ENCODE measurements around the gene CHD6.

CHD6 gene

DNA sequence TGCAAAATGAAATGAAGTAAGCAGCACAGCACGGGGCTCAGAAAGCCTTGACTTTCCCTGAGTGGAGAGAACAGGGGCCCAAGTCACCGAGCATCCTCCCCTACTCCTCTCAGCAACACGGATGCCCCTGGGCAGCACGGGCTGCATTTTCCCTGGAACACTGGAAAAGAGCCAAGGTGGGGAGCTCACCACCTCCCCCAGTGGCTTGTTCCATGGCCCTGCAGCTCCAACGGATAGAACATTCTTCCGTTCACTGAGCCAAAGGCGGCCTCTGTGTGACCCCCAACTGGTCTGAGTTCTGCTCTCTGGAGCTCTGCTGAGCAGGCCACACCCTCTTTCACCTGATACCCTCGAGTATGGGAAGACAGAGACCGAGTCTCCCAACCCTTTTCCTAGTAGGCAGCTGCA, 230.7 kb downstream of the CHD6 start:
- DNase-seq: no peak

DNA sequence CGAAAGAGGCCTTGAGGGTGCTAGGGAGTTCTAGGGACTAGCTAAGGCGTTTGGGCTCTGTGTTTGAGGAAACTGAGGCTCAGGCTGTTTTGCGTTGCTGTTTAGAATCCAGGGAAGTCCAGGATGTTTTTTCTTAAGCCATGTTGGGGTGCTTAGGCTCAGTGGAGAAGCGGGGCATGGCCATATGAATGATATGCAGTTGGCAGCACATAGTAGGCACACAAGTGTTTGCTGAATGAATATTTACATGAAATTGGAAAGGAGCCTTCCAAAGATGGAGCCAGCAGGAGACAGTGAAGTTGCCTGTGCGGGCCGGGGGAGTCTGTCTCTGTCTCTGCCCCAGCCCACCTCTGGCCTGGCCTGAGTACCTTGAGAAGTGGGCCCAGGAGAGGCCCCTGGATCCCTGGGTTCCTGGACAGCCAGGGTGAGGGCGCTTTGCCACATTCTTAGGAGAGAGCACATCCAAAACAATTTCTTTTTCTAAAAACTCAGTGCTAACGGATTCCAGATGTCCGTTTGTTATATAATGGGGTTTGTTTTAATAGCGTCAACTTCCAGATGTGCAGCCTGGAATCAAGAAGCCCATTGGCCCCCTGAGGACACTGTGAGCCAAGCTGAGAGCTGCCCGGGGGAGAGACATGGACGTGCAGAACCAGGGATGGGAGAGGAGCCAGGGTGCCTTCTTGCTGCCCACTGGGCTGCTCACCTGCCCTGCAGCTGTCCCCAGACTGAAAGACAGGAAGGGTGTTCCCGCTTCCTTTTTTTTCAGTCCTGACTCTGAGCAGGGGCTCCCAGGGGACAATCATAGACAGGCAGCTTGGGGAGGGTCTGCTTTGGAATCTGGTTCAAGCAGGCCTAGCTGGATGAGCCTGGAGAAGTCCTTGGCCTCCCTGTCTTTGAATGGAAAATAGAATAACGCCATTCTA, 231.4 kb downstream of the CHD6 start:
- DNase-seq: no peak

DNA sequence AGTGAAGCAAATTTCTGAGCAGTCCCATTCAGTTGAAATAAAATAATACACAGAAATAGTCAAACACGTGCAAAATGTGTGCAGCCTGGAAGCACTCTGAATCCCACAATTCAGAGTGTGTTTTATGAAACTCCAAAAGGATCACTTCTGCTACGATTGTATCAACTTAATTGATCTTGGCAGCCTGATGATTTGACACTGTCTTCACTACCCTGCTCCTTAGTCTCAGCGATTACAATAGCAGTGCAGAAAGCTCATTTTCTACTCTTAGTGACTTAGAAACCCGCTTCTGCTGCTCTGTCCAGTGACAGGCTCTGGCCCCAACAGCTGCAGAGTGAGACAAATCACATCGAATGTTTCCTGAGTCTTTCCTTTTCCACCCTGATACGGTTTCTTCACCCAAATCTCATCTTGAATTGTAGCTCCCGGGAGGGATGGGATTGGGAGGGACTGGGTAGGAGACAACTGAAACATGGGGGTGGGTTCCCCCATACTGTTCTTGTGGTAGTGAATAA, 235.3 kb downstream of the CHD6 start:
- no peak for DNase-seq

DNA sequence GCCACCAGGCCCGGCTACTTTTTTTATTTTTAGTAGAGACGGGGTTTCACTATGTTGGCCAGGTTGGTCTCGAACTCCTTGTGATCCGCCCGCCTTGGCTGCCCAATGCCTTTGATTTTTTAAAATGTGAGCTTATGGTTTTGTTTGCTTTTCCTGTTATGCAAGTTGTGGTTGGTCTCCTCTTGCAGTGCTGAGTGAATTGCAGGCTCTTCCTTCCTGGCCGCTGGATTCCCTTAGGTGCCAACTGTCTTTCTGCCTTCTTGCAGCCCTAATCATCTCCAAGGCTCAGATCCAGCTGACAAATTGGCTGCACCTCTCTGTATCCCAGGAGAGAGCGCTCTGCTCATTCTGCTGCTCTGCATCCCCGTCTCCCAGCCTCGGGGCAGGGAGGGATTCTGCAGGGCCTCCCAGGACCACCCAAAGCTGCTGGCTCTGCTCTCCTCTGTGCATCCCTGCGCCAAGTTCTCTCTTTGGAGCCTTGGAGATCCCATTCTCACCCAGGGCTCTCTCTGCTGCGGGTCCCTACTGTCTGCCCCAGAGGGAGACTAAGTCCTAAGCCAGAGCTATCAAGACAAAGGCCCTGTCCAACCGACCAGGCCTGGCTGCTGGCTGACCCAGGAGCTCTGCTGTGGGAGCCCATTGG, 237.5 kb downstream of the CHD6 start:
- DNase-seq: no peak

DNA sequence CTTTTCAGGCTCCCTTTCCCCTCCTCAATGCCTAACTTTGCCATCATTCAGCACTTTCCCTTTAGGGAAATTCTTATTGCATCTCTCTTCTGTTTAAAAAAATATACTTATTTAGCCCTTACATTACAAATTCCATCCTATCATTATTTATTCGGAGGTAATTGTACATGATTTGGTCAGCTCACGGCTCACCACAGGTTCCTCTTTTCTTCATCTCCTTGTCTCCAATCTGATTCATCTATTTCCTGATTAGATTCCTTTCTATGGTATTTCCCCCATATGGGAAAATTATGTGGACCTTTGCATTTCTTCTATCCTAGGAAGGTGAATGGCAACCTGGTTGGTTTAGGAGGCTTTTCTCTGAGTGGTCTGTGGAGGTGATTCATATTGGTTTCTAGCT, 238.6 kb downstream of the CHD6 start:
- DNase-seq: no peak

DNA sequence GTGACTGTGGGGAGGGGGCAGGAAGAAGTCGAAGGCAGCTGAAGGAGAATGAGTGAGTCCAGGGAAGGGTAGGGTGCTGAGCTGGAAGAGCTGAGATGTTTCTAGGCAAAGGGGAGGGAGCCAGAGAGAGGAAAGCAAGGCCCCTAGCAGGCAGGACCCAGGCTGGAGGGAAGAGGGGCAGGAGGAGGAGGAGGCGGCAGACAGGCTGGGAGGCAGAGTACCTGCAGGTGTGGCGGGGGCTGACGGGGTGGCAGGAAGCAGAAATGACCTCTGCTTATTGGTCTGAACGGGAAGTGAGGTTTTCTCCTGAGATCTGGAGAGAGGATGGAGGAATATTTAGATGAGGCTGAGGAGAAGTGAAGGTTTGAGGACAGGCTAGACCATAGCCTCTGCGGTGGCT, 240.9 kb downstream of the CHD6 start:
- no peak for DNase-seq

DNA sequence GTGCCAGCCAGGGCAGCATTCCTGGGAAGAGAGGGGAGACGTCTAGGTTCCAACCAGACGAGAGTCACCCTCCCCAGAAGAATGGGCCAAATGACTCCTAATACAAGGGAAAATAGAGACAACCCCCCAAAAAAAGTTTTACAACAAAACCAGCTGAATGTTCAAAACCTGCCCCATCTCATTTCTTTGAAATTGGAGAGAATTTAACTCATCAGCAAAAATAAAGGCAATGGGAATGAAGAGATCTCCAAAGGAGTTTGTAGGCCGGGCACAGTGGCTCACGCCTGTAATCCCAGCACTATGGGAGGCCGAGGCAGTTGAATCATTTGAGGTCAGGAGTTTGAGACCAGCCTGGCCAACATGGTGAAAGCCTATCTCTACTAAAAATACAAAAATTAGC, 241.8 kb downstream of the CHD6 start:
- DNase-seq: no peak

DNA sequence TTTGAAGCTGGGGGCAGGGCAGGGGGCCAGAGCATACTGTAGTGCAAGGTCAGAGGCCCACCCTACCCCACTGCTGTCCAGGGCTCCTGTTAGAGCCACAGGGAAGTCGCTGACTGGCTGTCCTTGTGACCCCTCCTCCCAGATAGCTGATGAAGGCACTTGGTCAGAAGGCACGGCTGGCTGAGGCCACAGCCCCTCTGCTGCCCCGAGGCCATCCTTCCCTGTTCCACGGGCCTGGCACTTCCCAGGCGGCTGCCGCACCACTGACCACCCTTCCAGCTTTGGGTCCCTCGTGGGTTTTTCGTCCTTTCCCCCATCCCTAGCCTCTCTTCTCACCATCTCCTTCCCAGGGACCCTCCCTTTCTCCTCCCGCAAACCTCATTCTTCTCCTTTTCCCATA, 242.3 kb downstream of the CHD6 start:
- DNase-seq: no peak

DNA sequence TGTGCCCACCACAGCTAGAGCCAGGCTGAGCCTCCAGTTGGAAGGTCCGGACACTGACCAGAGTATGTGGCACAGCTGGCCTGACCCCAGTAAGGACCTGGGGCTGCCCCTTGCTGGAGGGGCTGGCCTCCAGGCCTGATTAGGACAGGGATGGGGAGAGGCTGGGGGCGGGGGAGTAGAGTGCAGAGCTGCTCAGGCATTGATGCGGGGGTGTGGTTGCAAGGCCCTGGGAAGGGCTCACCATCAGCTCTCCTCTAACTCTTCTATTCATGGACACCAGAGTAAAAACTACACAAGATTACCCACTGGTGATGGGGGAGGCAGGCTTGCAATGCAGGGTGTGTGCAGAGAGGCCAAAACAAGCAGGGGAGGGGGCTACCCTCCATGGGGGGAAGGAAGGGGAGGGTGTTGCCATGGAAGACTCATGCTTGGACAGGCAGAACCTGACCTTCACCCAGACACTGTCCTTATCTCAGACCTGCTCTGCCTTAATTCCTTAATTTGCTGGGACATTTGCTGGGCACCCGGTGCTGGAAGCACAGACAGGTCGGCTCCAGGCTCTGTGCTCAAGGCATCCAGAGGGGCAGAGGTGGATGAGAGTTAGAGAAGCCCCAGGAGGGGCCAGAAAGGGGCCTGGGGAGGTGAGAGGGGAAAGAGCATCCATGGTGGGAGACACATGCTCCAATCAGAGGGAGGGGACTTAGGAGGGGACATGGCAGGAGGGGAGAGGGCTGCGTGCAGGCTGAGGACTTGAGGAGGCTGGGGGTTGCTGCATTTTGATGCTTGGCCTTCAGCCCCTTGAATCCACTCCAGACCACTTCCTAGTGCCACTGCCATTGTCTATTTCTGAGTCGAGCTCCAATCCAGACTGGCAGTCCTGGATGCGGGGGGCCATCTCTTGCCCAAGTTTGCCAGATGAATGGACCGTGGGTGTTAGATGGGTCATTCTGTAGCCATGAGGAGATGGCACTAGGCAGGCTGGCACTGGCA, 244.0 kb downstream of the CHD6 start:
- DNase-seq: no peak

DNA sequence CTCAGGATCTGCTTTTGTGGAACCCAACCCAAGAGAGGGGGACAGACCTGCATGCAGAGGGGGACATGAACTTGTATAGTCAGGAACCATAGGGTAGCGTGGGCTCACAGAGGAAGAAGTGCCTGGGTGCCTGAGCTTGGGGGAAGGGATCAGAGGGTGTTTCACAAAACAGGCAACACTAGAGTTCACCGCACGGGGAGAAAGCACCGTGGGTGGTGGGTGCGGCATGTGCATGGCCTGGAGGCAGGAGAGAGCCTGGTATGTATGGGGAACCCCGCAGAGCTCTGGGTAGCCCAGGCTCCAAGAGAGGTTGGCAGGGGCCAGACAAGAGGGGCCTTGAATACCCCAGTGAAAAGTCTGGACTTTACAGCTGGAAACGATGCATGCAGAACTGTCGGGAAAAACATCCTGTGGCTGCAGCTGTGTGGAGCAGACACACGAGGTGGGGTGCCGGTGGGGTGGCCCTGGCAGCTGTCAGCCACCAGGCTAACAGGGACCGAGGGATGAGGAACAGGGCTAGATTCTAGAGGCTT, 244.9 kb downstream of the CHD6 start:
- no peak for DNase-seq

DNA sequence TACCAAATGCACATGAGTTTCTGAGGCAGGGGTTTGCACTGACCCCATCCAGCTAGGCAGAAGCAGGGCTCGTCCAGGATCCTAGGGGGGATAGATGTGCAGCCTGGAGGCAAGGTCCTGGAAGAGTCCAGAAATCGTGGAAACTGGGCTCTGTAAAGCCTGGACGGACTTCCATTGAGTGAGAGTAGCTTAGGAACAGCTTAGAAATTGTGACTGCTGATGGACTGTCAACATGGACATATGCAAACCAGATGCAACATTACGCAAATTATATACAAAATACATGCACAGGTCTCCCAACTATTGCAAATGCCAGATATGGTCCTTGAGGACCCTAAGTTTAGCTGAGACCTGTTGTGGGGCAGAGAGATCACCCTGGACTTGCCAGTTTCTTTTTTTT, 246.8 kb downstream of the CHD6 start:
- DNase-seq: no peak

DNA sequence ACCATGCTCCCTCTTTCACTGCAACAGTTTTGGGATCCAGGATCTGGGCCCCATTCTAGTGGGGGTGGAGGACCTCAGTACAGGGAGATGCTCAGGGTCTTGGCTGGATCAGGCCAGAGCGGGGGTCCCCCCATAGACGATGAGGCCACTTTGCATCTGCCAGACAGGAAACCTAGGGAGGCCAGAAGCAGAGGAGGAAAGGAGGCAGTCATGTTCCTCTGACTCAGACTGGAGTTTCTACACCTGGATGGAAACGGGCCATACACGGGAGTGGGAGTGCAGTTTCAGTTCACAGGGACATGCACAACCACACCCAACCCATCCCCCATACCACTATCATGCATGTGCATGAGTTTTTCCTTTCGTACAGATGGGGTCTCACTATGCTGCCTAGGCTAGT, 248.0 kb downstream of the CHD6 start:
- no peak for DNase-seq

DNA sequence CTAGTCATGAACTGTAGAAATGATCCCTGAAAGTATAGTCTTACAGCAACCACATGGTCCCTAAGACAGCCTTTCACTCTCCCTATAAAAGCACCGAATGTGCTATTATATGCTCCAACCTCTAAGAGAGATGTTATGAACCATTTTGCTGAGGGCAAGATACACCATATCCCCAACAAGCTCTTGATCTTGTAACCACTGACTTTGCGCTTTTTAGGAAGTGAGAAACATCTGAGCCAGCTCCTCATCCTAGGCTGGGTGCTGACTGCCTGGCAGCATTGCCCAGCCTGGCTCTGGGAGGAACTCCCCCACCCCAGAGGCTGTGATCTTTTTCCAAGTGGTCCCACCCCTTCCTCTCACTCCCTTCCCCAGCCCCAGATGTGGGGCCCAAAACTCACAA, 248.5 kb downstream of the CHD6 start:
- DNase-seq: no peak

DNA sequence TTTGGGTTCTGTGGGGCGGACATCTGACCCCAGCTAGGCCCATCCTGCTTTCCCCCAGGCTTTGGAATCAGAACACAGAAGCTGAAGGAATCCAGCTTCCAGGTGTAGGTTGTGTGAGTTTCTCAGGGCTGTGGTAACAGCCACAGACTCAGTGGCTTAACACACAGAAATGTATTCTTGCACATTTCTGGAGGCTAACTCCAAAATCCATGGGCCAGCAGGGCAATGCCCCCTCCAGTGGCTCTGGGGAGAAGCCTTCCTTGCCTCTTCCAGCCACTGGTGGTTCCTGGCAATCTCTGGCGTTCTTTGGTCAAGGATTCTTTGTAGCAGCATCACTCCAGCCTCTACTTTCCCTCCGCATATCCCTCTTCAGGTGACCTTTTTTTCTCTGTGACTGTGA, 250.2 kb downstream of the CHD6 start:
- no peak for DNase-seq

DNA sequence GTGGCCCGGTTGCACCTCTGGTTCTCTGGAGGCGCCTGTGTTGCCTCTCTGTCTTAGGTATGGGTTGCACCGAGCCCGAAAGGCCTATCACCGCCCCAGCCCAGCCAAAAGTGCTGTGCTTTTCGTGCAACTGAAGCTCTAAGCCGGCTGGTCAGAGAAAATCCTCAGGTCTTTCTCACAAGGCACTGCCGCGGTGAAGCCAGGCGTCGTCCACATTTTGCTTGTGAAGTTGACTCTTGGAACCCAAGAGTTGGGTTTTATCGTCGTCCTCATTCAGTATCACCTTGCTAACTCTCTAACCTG, 250.8 kb downstream of the CHD6 start:
- DNase-seq: no peak

DNA sequence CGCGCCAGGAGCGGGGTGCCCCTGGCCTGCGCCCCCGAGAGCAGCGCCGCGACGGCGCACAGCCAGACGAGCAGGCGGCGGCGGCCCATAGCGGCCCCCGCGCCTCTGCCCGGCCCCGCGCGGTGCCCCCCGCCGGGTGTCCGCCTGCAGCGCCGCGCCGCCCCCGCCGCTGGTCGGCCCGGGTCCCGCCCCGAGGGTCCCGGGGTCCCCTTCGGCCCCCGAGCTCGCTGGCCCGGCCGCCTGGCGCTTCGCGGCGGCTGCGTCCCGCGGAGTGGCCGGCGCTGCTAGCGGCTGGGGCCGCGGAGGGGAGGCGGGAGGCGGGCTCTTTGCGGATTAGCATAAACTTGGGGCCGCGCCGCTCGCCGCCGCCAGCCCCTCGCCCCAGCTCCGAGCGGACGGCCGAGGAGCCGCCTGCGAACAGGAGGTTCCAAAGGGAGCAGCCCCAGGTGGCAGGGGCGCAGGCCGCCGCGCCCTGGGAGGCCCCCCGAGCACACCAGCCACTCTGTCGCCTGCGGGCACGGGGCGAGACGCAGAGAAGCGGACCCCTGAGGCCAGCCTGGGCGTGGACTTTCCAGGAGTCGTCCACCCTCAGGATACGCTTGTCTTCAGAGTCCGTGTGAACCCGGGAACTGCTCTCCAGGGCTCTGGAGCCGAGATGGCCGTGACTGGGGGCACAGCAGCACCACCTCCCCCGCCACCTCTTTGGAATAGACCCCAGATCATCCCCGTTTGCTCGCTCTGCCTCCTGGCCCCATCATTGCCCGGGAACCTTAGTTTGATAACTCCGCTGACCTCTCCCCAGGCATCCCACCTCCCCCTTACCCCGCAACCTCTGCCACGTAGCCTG, 251.4 kb downstream of the CHD6 start, which contains the start of gene EMILIN3:
TSS of gene EMILIN3 (minus strand) at position 273 of the 847 bp plus-strand sequence. CDS start at position 89, 184 bp downstream.
- no peak for DNase-seq

DNA sequence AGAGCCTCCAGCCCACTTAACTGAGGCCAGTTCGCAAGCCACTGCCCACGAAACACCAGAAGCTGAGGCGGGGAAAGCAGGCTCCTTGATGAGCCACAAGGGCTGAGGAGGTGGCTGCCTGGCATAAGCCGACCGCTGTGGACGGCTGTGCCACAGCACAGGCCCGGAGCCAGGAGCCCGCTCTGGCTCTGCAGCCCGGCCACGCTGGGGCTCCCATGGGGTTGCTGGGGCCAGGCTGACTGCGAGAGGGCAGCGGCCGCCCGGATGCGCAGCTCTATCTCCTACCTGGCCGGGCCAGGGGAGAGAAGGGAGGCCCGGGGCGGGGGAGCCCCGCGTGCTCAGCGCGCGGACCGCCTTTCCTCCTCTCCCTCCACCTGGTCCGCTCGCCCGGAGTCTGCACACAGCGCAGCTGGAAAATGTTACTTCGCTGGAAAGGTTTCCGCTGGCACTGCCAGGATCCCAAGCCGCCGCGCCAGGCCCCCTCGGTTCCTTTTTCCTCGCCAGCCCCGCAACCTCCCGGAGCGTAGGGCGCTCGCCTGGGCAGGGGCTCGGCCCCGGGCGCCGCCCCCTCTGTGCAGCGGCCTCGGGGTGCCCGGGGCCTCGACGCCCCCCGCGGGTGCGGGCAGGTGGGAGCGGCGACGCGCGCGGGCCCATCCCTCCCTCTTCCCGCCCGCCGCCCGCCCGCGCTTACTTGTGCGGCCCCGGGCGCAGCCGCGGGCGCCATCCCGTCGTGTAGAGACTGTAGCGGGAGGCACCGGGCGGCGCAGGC, 252.2 kb downstream of the CHD6 start:
- DNase-seq: no peak

DNA sequence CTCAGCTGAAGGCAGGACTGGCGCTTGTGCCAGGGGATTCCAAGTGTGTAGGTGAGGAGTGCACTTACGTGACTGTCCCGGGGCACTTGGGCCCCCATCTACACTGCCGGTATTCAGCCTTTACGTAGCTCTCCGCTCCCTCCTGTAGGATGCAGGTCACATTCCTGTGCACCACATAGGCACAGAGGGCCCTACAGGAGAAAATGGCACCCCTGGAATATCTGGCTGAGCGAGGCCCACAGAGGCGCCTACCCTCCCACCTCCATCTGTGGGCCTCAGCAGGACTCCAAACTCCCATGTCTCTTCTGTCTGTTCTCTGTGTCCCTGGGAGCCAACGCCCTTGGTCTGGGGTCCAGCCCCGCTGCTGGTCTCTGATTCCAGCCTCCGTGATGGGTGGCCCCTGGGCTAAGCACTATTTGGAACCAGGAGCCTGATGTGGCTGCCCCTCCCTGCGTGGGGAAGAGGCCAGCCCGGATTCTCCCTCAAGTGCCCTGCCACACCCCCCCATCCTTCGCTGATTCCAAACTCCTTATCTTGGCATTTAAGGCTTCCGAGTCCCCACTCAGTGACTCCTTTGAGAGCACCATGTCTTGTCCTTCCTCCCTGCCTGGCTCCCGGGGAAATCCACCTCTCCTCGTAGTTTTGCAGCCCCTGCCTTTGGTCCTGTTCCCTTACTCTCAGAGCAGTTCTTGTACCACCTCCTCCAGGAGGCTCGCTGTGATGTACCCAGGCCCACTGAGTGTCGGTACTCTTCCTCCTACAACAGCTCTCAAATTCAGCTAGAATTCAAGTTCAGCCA, 253.0 kb downstream of the CHD6 start:
- no peak for DNase-seq

DNA sequence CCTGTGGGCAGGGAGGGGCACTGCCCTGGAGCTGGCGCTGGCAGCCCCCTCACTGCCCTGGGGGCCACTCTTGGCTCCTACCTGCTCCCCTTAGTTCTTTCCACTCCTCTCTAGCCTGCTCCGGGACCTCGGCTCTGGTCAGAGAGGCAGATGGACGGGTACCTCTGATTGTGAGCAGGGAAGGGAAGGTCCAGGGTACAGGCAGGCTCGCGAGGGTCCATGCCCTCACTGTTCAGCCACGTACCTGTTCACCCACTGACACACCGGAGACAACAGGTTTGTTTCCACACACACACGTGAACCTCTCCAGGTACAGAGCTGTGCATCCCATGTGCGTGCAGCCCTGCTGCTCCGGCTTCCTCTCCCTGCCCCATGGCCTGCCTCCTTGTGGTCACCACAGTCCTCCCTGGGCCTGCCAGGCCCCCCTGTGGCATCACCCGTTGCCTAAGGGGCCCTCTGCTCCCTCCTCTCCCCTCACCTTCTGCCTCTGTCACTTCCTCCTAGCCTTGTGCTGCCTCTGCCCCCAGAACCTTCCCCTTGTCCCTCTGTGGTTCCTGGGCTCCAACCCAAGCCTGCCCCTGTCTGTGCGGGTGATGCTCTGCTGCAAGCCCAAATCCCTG, 253.8 kb downstream of the CHD6 start:
- no peak for DNase-seq

DNA sequence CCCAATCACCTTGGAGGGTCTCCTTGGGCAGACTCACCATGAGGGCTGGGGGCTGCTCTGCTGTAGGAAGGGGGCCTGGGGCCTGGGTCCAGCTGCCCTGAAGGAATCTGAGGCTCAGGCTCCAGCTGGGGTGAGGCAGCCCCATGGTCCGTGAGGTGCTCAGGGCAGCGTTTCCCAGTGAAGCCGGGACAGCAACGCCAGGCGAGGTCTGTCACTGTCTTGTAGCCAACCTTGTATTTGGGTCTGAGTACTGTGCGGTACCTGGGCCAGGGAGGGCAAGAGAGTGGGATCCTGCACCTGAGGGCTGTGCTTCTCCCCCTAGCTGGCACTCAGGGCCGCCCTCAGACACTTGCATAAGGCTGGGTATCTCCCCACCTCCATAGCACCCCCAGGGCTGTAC, 254.6 kb downstream of the CHD6 start:
- DNase-seq: no peak

All from KG1 (cell line).